SJSA1 (cell line): ENCODE results near the gene CORIN. TPM values are rescaled to one million over a fixed set of nuclear protein-coding genes. Genes with fewer than 3 reads are reported as not detected.

Experiments used
- DNase-seq, 2 experiments: peaks; one replicate each; pipeline ENCODE4 v3.0.0-alpha.2; 2015 to 2020; ENCODE audit warnings: low spot score in 2 of 2, low read depth in 1 of 2
- H3K27ac ChIP-seq: fragments of 250-450 bp; sonication (Bioruptor Pico); 2 replicates; pipeline ENCODE4 v1.5.1; 2020; ENCODE audit warnings: mild to moderate bottlenecking, moderate library complexity
- H3K27me3 ChIP-seq: fragments of 250-450 bp; sonication (Bioruptor Pico); replicated peaks from 2 replicates; pipeline ENCODE4 v1.5.1; 2020; ENCODE audit warnings: mild to moderate bottlenecking, moderate library complexity
- H3K36me3 ChIP-seq: fragments of 250-450 bp; sonication (Bioruptor Pico); 2 replicates; pipeline ENCODE4 v1.5.1; 2020; ENCODE audit warnings: mild to moderate bottlenecking
- H3K4me1 ChIP-seq: fragments of 250-450 bp; sonication (Bioruptor Pico); replicated peaks from 2 replicates; pipeline ENCODE4 v1.6.1; 2021; ENCODE audit warnings: mild to moderate bottlenecking
- H3K4me3 ChIP-seq: fragments of 250-450 bp; sonication (Bioruptor Pico); 2 replicates; pipeline ENCODE4 v1.5.1; 2020; ENCODE audit warnings: mild to moderate bottlenecking
- H3K9me3 ChIP-seq: fragments of 250-450 bp; sonication (Bioruptor Pico); replicated peaks from 2 replicates; pipeline ENCODE4 v1.5.1; 2020; ENCODE audit warnings: mild to moderate bottlenecking
- total RNA-seq: library from RNA; depleted of rRNA; stranded (reverse); fragments of >200 nt; shearing (Covaris generic); gene quantifications from 2 replicates; pipeline ENCODE4 v1.2.3, GENCODE V29; 2014

CORIN gene
- total RNA-seq, 1 experiment from 2014 or later = not detected

GRCh38 chr4:47640911-47641310 lies 197.0 kb downstream of the CORIN start:
- Histone ChIP-seq H3K36me3 (no peaks in the 10 kb centered on the region), H3K27me3 (no peaks in the 10 kb centered on the region), H3K4me3 (no peak overlapping the region), H3K27ac (no peak overlapping the region), H3K9me3 (no peaks in the 10 kb centered on the region), H3K4me1 (no peaks in the 10 kb centered on the region)
- no peak for DNase-seq

- H3K27ac ChIP-seq = no peak overlapping the region
- no peaks in the 10 kb centered on the region for H3K9me3 ChIP-seq
- no peak for DNase-seq
- no peak overlapping the region for H3K4me3 ChIP-seq
- no peaks in the 10 kb centered on the region for H3K27me3 ChIP-seq
- no peaks in the 10 kb centered on the region for H3K4me1 ChIP-seq
- no peaks in the 10 kb centered on the region for H3K36me3 ChIP-seq
These were observed 198.3 kb downstream of the CORIN start for GRCh38 chr4:47639531-47639930.

- Histone ChIP-seq H3K27me3 (no peaks in the 10 kb centered on the region), H3K36me3 (no peaks in the 10 kb centered on the region), H3K9me3 (no peaks in the 10 kb centered on the region), H3K27ac (no peak overlapping the region), H3K4me3 (no peak overlapping the region), H3K4me1 (no peaks in the 10 kb centered on the region)
- DNase-seq = no peak
These were observed 206.7 kb downstream of the CORIN start for GRCh38 chr4:47631161-47631560.

- Histone ChIP-seq H3K4me3 (no peak overlapping the region), H3K9me3 (no peaks in the 10 kb centered on the region), H3K4me1 (no peaks in the 10 kb centered on the region), H3K27ac (no peak overlapping the region), H3K27me3 (no peaks in the 10 kb centered on the region), H3K36me3 (no peaks in the 10 kb centered on the region)
- DNase-seq = no peak
These were observed 213.8 kb downstream of the CORIN start for GRCh38 chr4:47624031-47624441.

- H3K36me3 ChIP-seq = no peaks in the 10 kb centered on the region
- H3K27me3 ChIP-seq = no peaks in the 10 kb centered on the region
- no peaks in the 10 kb centered on the region for H3K9me3 ChIP-seq
- H3K4me3 ChIP-seq = no peak overlapping the region
- DNase-seq = no peak
- no peak overlapping the region for H3K27ac ChIP-seq
- no peaks in the 10 kb centered on the region for H3K4me1 ChIP-seq
These were observed 216.7 kb downstream of the CORIN start for GRCh38 chr4:47621181-47621580.

GRCh38 chr4:47619691-47620090 lies 218.2 kb downstream of the CORIN start:
- no peak for DNase-seq
- no peaks in the 10 kb centered on the region for H3K27me3 ChIP-seq
- no peaks in the 10 kb centered on the region for H3K4me1 ChIP-seq
- H3K27ac ChIP-seq = no peak overlapping the region
- no peaks in the 10 kb centered on the region for H3K9me3 ChIP-seq
- no peak overlapping the region for H3K4me3 ChIP-seq
- H3K36me3 ChIP-seq = no peaks in the 10 kb centered on the region

GRCh38 chr4:47617607-47618006 lies 220.3 kb downstream of the CORIN start:
- Histone ChIP-seq H3K36me3 (no peaks in the 10 kb centered on the region), H3K4me1 (no peaks in the 10 kb centered on the region), H3K4me3 (no peak overlapping the region), H3K9me3 (no peaks in the 10 kb centered on the region), H3K27me3 (no peaks in the 10 kb centered on the region), H3K27ac (no peak overlapping the region)
- DNase-seq = no peak

GRCh38 chr4:47615385-47615784 lies 222.5 kb downstream of the CORIN start:
- no peak for DNase-seq
- Histone ChIP-seq H3K4me3 (no peak overlapping the region), H3K36me3 (no peaks in the 10 kb centered on the region), H3K4me1 (no peaks in the 10 kb centered on the region), H3K27me3 (no peaks in the 10 kb centered on the region), H3K9me3 (no peaks in the 10 kb centered on the region), H3K27ac (no peak overlapping the region)

GRCh38 chr4:47612116-47613023 lies 225.5 kb downstream of the CORIN start:
- no peaks in the 10 kb centered on the region for H3K4me1 ChIP-seq
- no peaks in the 10 kb centered on the region for H3K9me3 ChIP-seq
- DNase-seq = no peak
- H3K27ac ChIP-seq = no peak overlapping the region
- no peak overlapping the region for H3K4me3 ChIP-seq
- H3K36me3 ChIP-seq = no peaks in the 10 kb centered on the region
- H3K27me3 ChIP-seq = no peaks in the 10 kb centered on the region

GRCh38 chr4:47606482-47606881 lies 231.4 kb downstream of the CORIN start:
- no peaks in the 10 kb centered on the region for H3K27me3 ChIP-seq
- no peaks in the 10 kb centered on the region for H3K36me3 ChIP-seq
- H3K4me1 ChIP-seq = no peaks in the 10 kb centered on the region
- no peak overlapping the region for H3K27ac ChIP-seq
- no peak overlapping the region for H3K4me3 ChIP-seq
- no peak for DNase-seq
- H3K9me3 ChIP-seq = no peaks in the 10 kb centered on the region

- Histone ChIP-seq H3K27me3 (no peaks in the 10 kb centered on the region), H3K9me3 (no peaks in the 10 kb centered on the region), H3K4me1 (no peaks in the 10 kb centered on the region), H3K27ac (no peak overlapping the region), H3K4me3 (no peak overlapping the region), H3K36me3 (no peaks in the 10 kb centered on the region)
- DNase-seq = no peak
These were observed 239.0 kb downstream of the CORIN start for GRCh38 chr4:47598896-47599295.

- DNase-seq = no peak
- no peaks in the 10 kb centered on the region for H3K4me1 ChIP-seq
These were observed 239.5 kb downstream of the CORIN start for GRCh38 chr4:47598320-47598719.

GRCh38 chr4:47597696-47598095 lies 240.2 kb downstream of the CORIN start:
- DNase-seq = no peak
- no peaks in the 10 kb centered on the region for H3K9me3 ChIP-seq
- no peak overlapping the region for H3K27ac ChIP-seq
- H3K4me3 ChIP-seq = no peak overlapping the region
- H3K36me3 ChIP-seq = no peaks in the 10 kb centered on the region
- H3K4me1 ChIP-seq = no peaks in the 10 kb centered on the region
- no peaks in the 10 kb centered on the region for H3K27me3 ChIP-seq

More at GRCh38 chr4:47598320-47598719, 239.5 kb downstream of the CORIN start:
- H3K36me3 ChIP-seq = no peaks in the 10 kb centered on the region
- H3K4me3 ChIP-seq = no peak overlapping the region
- H3K27ac ChIP-seq = no peak overlapping the region
- H3K27me3 ChIP-seq = no peaks in the 10 kb centered on the region
- H3K9me3 ChIP-seq = no peaks in the 10 kb centered on the region

- Histone ChIP-seq H3K27me3 (no peaks in the 10 kb centered on the region), H3K4me3 (no peak overlapping the region), H3K4me1 (no peaks in the 10 kb centered on the region), H3K9me3 (no peaks in the 10 kb centered on the region), H3K27ac (no peak overlapping the region), H3K36me3 (peaks cover 7% of the 10 kb centered on the region; the same call in 1 of the 2 replicates)
- no peak for DNase-seq
These were observed 247.5 kb downstream of the CORIN start for GRCh38 chr4:47590325-47590724.
